ENCODE results near the gene INSIG1. TPM values are rescaled to one million over a fixed set of nuclear protein-coding genes. Genes with fewer than 3 reads are reported as not detected.

INSIG1 gene
- polyA plus RNA-seq, 1 of the 3 experiments (the other 2 are of a cell fraction), result 6.4 TPM

- no peak for DNase-seq
- Histone ChIP-seq H3K4me1 (ENCODE audit: control insufficient read depth in 1 of 2, insufficient read depth in 2 of 2, low read depth in 1 of 2, low read length in 1 of 2) (peaks cover 6 to 11% of the 10 kb centered on the region in 2 experiments; a peak in 3 of 4 replicates), H3K4me2 (no peak overlapping the region), H3K9me2 (no peaks in the 10 kb centered on the region), H3K4me3 (ENCODE audit: low read depth in 2 of 2, low read length in 1 of 2) (no peak overlapping the region), H3F3A (replicated peaks; ENCODE audit: insufficient read depth) (no peaks in the 10 kb centered on the region), H3K36me3 (replicated peaks in 1 of 2; ENCODE audit: control insufficient read depth in 1 of 2, insufficient read depth in 2 of 2, low read length in 1 of 2) (no peaks in the 10 kb centered on the region), H2AFZ (ENCODE audit: low read depth) (no peak overlapping the region), H3K79me2 (ENCODE audit: insufficient read depth) (no peaks in the 10 kb centered on the region), H3K27ac (ENCODE audit: low read depth in 2 of 2, low read length in 1 of 2) (no peak overlapping the region), H4K20me1 (ENCODE audit: insufficient read depth) (no peaks in the 10 kb centered on the region), H3K9ac (no peak overlapping the region), H3K27me3 (ENCODE audit: insufficient read depth) (no peaks in the 10 kb centered on the region), H3K9me3 (no peaks in the 10 kb centered on the region)
- 74% methylated on average over 7 of the region's 7 CpGs for WGBS (ENCODE audit: low lambda C conversion rate)
- ChIA-PET POLR2A (no interaction called here), CTCF (interaction anchor here (1.2 to 2.0 kb wide), 2 partner anchors 51 to 52 kb away, joined by 3 to 7 read pairs; no protein-coding TSS in a partner anchor)
- no peak for TF ChIP-seq GABPA (IDR thresholded peaks at IDR 0.05; ENCODE audit: low read depth)
- no peak for TF ChIP-seq CHD2 (IDR thresholded peaks at IDR 0.05; ENCODE audit: low read length, partially characterized antibody)
- no peak for TF ChIP-seq JUND (IDR thresholded peaks at IDR 0.05)
- TF ChIP-seq NRF1 (IDR thresholded peaks at IDR 0.05; ENCODE audit: low read depth, low read length), result no peak
- TF ChIP-seq POLR2AphosphoS5 (IDR thresholded peaks at IDR 0.05; ENCODE audit: low read depth, low read length), result no peak
- TF ChIP-seq SIN3A (IDR thresholded peaks at IDR 0.05; ENCODE audit: borderline replicate concordance, low read depth, low read length), result no peak
- TF ChIP-seq NFIC (IDR thresholded peaks at IDR 0.05; ENCODE audit: borderline replicate concordance), result no peak
- no peak for TF ChIP-seq FOXM1 (IDR thresholded peaks at IDR 0.05; ENCODE audit: low read depth)
- TF ChIP-seq REST (IDR thresholded peaks at IDR 0.05; ENCODE audit: low read depth, low read length), result no peak
- TF ChIP-seq TCF12 (IDR thresholded peaks at IDR 0.05), result no peak
- TF ChIP-seq RXRA (IDR thresholded peaks at IDR 0.05; ENCODE audit: borderline replicate concordance, low read depth), result no peak
- TF ChIP-seq RCOR1 (IDR thresholded peaks at IDR 0.05; ENCODE audit: low read length), result no peak
- no peak for TF ChIP-seq PBX3 (IDR thresholded peaks at IDR 0.05)
- TF ChIP-seq MAX (IDR thresholded peaks at IDR 0.05; ENCODE audit: low read depth), result no peak
- no peak for TF ChIP-seq ZBTB33 (IDR thresholded peaks at IDR 0.05; ENCODE audit: borderline replicate concordance, low read depth)
- TF ChIP-seq SMC3 (IDR thresholded peaks at IDR 0.05; ENCODE audit: low read depth, low read length), result no peak
- no peak for TF ChIP-seq RFX5 (IDR thresholded peaks at IDR 0.05; ENCODE audit: low read length)
- TF ChIP-seq USF1 (IDR thresholded peaks at IDR 0.05; ENCODE audit: borderline replicate concordance, low read depth), result no peak
These were observed 4.9 kb upstream of the INSIG1 start for GRCh38 chr7:155292680-155293226.

Measured in SK-N-SH (cell line).